Cardiac septum (tissue), 1 donor: ENCODE results near the gene TNFAIP8. TPM values are rescaled to one million over a fixed set of nuclear protein-coding genes. Genes with fewer than 3 reads are reported as not detected.

Experiments used
- DNase-seq: peaks from one replicate; pipeline ENCODE4 v3.0.0-alpha.2; 2020; ENCODE audit warnings: low spot score
- intact Hi-C: fragments of 100-400 bp; cut with DNase I; formaldehyde crosslinking; loops from one replicate; pipeline ENCODE4 v1.14.0; 2022
- total RNA-seq: library from RNA; stranded (reverse); fragmentation: NEBNext Ultra II Directional; extraction: Animal tissue kit (Norgen Biotek cat#: 25700); gene quantifications from one replicate; pipeline ENCODE4 v1.2.1, GENCODE V29; 2021
- donor health status: DM: no; HTN: no; CAD: no.

The TNFAIP8 gene
- total RNA-seq, 1 donor from 2014 or later, result 2.6 TPM

- no peak for DNase-seq
- intact Hi-C loops, result no loop called here
Measured at GRCh38 chr5:119342406-119342805, 13.4 kb upstream of the TNFAIP8 start.

GRCh38 chr5:119343052-119343451 is 12.8 kb upstream of the TNFAIP8 start:
- intact Hi-C loops, result no loop called here

GRCh38 chr5:119343766-119344165 is 12.1 kb upstream of the TNFAIP8 start:
- DNase-seq, result no peak
- intact Hi-C loops, result no loop called here

More at GRCh38 chr5:119343052-119343451, 12.8 kb upstream of the TNFAIP8 start:
- no peak for DNase-seq

- intact Hi-C loops, result no loop called here
- DNase-seq, result no peak
Measured at GRCh38 chr5:119344231-119344630, 11.6 kb upstream of the TNFAIP8 start.

GRCh38 chr5:119345861-119346260 is 10.0 kb upstream of the TNFAIP8 start:
- intact Hi-C loops, result no loop called here
- no peak for DNase-seq

GRCh38 chr5:119346394-119346793 is 9.4 kb upstream of the TNFAIP8 start:
- intact Hi-C loops, result no loop called here
- DNase-seq, result no peak

GRCh38 chr5:119347574-119347973 is 8.2 kb upstream of the TNFAIP8 start:
- intact Hi-C loops, result no loop called here
- no peak for DNase-seq

GRCh38 chr5:119347991-119348390 is 7.8 kb upstream of the TNFAIP8 start:
- no peak for DNase-seq
- intact Hi-C loops, result no loop called here

GRCh38 chr5:119353213-119353612 is 2.6 kb upstream of the TNFAIP8 start:
- intact Hi-C loops, result no loop called here
- no peak for DNase-seq

- intact Hi-C loops, result no loop called here
Measured at GRCh38 chr5:119353686-119354366, 2.0 kb upstream of the TNFAIP8 start.

GRCh38 chr5:119354537-119355243 is 1.1 kb upstream of the TNFAIP8 start:
- intact Hi-C loops, result no loop called here
- no peak for DNase-seq

More at GRCh38 chr5:119353686-119354366, 2.0 kb upstream of the TNFAIP8 start:
- DNase-seq, result no peak

GRCh38 chr5:119355244-119355638 is 578 bp upstream of the TNFAIP8 start:
- DNase-seq, result no peak
- intact Hi-C loops, result no loop called here

- intact Hi-C loops, result no loop called here
- DNase-seq, result no peak
Measured at GRCh38 chr5:119356612-119357188, 881 bp downstream of the TNFAIP8 start.

GRCh38 chr5:119357270-119357669 is 1.5 kb downstream of the TNFAIP8 start:
- intact Hi-C loops, result no loop called here
- DNase-seq, result no peak

GRCh38 chr5:119357808-119358529 is 2.1 kb downstream of the TNFAIP8 start:
- intact Hi-C loops, result no loop called here
- DNase-seq, result no peak

- no peak for DNase-seq
- intact Hi-C loops, result no loop called here
Measured at GRCh38 chr5:119358530-119358900, 2.7 kb downstream of the TNFAIP8 start.

GRCh38 chr5:119358901-119359603 is 3.2 kb downstream of the TNFAIP8 start:
- DNase-seq, result no peak
- intact Hi-C loops, result no loop called here

GRCh38 chr5:119359737-119360413 is 4.1 kb downstream of the TNFAIP8 start:
- DNase-seq, result no peak

GRCh38 chr5:119360905-119361593 is 5.2 kb downstream of the TNFAIP8 start:
- DNase-seq, result no peak
- intact Hi-C loops, result no loop called here

More at GRCh38 chr5:119359737-119360413, 4.1 kb downstream of the TNFAIP8 start:
- intact Hi-C loops, result no loop called here
